Neural cell (in vitro differentiated cells): ENCODE data around the gene NUB1. TPM values are rescaled to one million over a fixed set of nuclear protein-coding genes. Genes with fewer than 3 reads are reported as not detected.

Experiments used
- H2AFZ ChIP-seq: fragments of 200-600, 300-800 bp; sonication (generic), shearing (Covaris generic); 2 replicates; pipeline ENCODE4 v1.6.0; 2014; ENCODE audit warnings: low read depth, mild to moderate bottlenecking, antibody characterized with exemption, low read length, moderate library complexity
- H3F3A ChIP-seq: fragments of 200-600 bp; shearing (Covaris generic); 2 replicates; pipeline ENCODE4 v1.6.1; 2016; ENCODE audit warnings: mild to moderate bottlenecking, moderate library complexity, mixed read lengths, antibody characterized with exemption, low read length; ENCODE audit not compliant: insufficient read depth, poor library complexity, severe bottlenecking
- H3K27ac ChIP-seq: fragments of 200-600, 300-800 bp; sonication (generic), shearing (Covaris generic); 2 replicates; pipeline ENCODE4 v1.5.1; 2014; ENCODE audit warnings: mild to moderate bottlenecking, low read length, moderate library complexity
- H3K27me3 ChIP-seq: fragments of 300-800, 200-600 bp; sonication (generic), shearing (Covaris generic); 2 replicates; pipeline ENCODE4 v1.6.0; 2014; ENCODE audit warnings: mild to moderate bottlenecking, low read depth, low read length, moderate library complexity; ENCODE audit not compliant: insufficient read depth
- H3K36me3 ChIP-seq: fragments of 300-800, 200-600 bp; sonication (generic), shearing (Covaris generic); 2 replicates; pipeline ENCODE4 v1.5.1; 2014; ENCODE audit warnings: mild to moderate bottlenecking, antibody characterized with exemption, low read length, moderate library complexity; ENCODE audit not compliant: insufficient read depth
- H3K4me2 ChIP-seq: fragments of 300-800, 200-600 bp; sonication (generic), shearing (Covaris generic); 2 replicates; pipeline ENCODE4 v1.6.0; 2014; ENCODE audit warnings: mild to moderate bottlenecking, low read length
- H3K4me3 ChIP-seq: fragments of 300-800, 200-600 bp; sonication (generic), shearing (Covaris generic); 2 replicates; pipeline ENCODE4 v1.5.1; 2014; ENCODE audit warnings: mild to moderate bottlenecking, low read length, moderate library complexity
- H3K79me2 ChIP-seq: fragments of 200-600 bp; shearing (Covaris generic); replicated peaks from 2 replicates; pipeline ENCODE4 v1.6.0; 2014; ENCODE audit warnings: mild to moderate bottlenecking, low read length, moderate library complexity; ENCODE audit not compliant: insufficient read depth
- H3K9ac ChIP-seq: fragments of 300-800, 200-600 bp; sonication (generic), shearing (Covaris generic); 2 replicates; pipeline ENCODE4 v1.6.1; 2016; ENCODE audit warnings: mild to moderate bottlenecking, low read length, mixed read lengths
- H3K9me2 ChIP-seq: fragments of 200-600 bp; shearing (Covaris generic); 2 replicates; pipeline ENCODE4 v1.6.1; 2016; ENCODE audit warnings: mild to moderate bottlenecking, low read length, mixed read lengths; ENCODE audit not compliant: insufficient read depth
- H3K9me3 ChIP-seq: fragments of 200-600, 300-800 bp; sonication (generic), shearing (Covaris generic); 2 replicates; pipeline ENCODE4 v1.6.1; 2016; ENCODE audit warnings: mild to moderate bottlenecking, mixed run types, low read length, moderate library complexity, mixed read lengths
- H4K20me1 ChIP-seq: fragments of 200-600 bp; shearing (Covaris generic); 2 replicates; pipeline ENCODE4 v1.6.1; 2016; ENCODE audit warnings: mild to moderate bottlenecking, mixed run types; ENCODE audit not compliant: insufficient read depth
- CTCF ChIP-seq: fragments of 450-650 bp; IDR thresholded peaks from 2 replicates; pipeline ENCODE4 v1.5.1; 2014; ENCODE audit warnings: antibody characterized with exemption, mild to moderate bottlenecking, moderate library complexity; ENCODE audit not compliant: poor library complexity, severe bottlenecking
- EP300 ChIP-seq: fragments of 450-650 bp; conservative IDR thresholded peaks from 2 replicates; pipeline ENCODE4 v1.6.1; 2014; ENCODE audit warnings: antibody characterized with exemption, mild to moderate bottlenecking, moderate library complexity; ENCODE audit not compliant: poor library complexity, severe bottlenecking
- EZH2 ChIP-seq: fragments of 200-600, 300-800 bp; shearing (Covaris generic), sonication (generic); IDR thresholded peaks from 2 replicates; pipeline ENCODE4 v1.6.1; 2014; ENCODE audit warnings: antibody characterized with exemption, low read length, borderline replicate concordance, mild to moderate bottlenecking; ENCODE audit not compliant: insufficient read depth, poor library complexity, severe bottlenecking
- MXI1 ChIP-seq: fragments of 450-650 bp; conservative IDR thresholded peaks from 2 replicates; pipeline ENCODE4 v1.6.1; 2014; ENCODE audit warnings: antibody characterized with exemption, mild to moderate bottlenecking; ENCODE audit not compliant: poor library complexity, severe bottlenecking
- POLR2AphosphoS5 ChIP-seq: IDR thresholded peaks from 2 replicates; pipeline ENCODE4 v1.6.1; 2012
- RAD21 ChIP-seq: fragments of 450-650 bp; conservative IDR thresholded peaks from 2 replicates; pipeline ENCODE4 v1.6.1; 2014; ENCODE audit warnings: antibody characterized with exemption, mild to moderate bottlenecking, moderate library complexity
- REST ChIP-seq: IDR thresholded peaks from 2 replicates; pipeline ENCODE4 v1.6.1; 2012; ENCODE audit warnings: borderline replicate concordance
- SMC3 ChIP-seq: fragments of 450-650 bp; conservative IDR thresholded peaks from 2 replicates; pipeline ENCODE4 v1.6.1; 2014; ENCODE audit warnings: antibody characterized with exemption, mild to moderate bottlenecking, moderate library complexity; ENCODE audit not compliant: poor library complexity
- TAF1 ChIP-seq: IDR thresholded peaks from 2 replicates; pipeline ENCODE4 v1.6.1; 2012; ENCODE audit warnings: low read depth
- polyA plus RNA-seq: library from polyadenylated mRNA; depleted of rRNA; stranded (reverse); fragments of >200 nt; gene quantifications from 2 replicates; pipeline ENCODE4 v1.2.3, GENCODE V29; 2014

Gene NUB1
- polyA plus RNA-seq, 1 donor from 2014 or later, result 48.4 TPM

- H3K4me3 ChIP-seq, result no peak overlapping the region
- TF ChIP-seq EZH2 (no peak), MXI1 (no peak), EP300 (no peak), REST (no peak), TAF1 (no peak), POLR2AphosphoS5 (no peak)
These were observed 34.1 kb upstream of the NUB1 start for GRCh38 chr7:151307536-151307935.

GRCh38 chr7:151308256-151308655, 33.4 kb upstream of the NUB1 start:
- TF ChIP-seq REST (no peak), MXI1 (no peak), CTCF (no peak), SMC3 (no peak), EZH2 (no peak), POLR2AphosphoS5 (no peak), RAD21 (no peak), EP300 (no peak), TAF1 (no peak)
- Histone ChIP-seq H3K4me2 (no peak overlapping the region), H3K36me3 (no peaks in the 10 kb centered on the region), H3K9me3 (no peaks in the 10 kb centered on the region), H3K27me3 (no peaks in the 10 kb centered on the region), H4K20me1 (no peaks in the 10 kb centered on the region), H3K9me2 (no peaks in the 10 kb centered on the region), H3K79me2 (no peaks in the 10 kb centered on the region), H3K27ac (no peak overlapping the region), H3K9ac (no peak overlapping the region), H3F3A (no peaks in the 10 kb centered on the region), H3K4me3 (no peak overlapping the region), H2AFZ (no peak overlapping the region)

More at GRCh38 chr7:151307536-151307935, 34.1 kb upstream of the NUB1 start:
- Histone ChIP-seq H3F3A (no peaks in the 10 kb centered on the region), H3K9me3 (no peaks in the 10 kb centered on the region), H3K9me2 (no peaks in the 10 kb centered on the region), H2AFZ (no peak overlapping the region), H3K9ac (no peak overlapping the region), H3K79me2 (no peaks in the 10 kb centered on the region), H3K36me3 (no peaks in the 10 kb centered on the region), H3K4me2 (no peak overlapping the region), H3K27me3 (no peaks in the 10 kb centered on the region), H4K20me1 (no peaks in the 10 kb centered on the region), H3K27ac (no peak overlapping the region)
